K562 (cell line): ENCODE results near the gene CCDC200. TPM values are rescaled to one million over a fixed set of nuclear protein-coding genes. Genes with fewer than 3 reads are reported as not detected.
A peak's percentile ranks its signal among the peaks of the same experiment; 100 is the strongest.

Experiments
- CBX5 ChIP-seq: IDR thresholded peaks from 2 replicates; pipeline ENCODE4 v1.6.1; 2014; ENCODE audit warnings: low read depth, borderline replicate concordance
- ELF4 ChIP-seq: fragments of 450-650 bp; formaldehyde crosslinking; IDR thresholded peaks from 2 replicates; pipeline ENCODE4 v1.4.0; 2022; ENCODE audit warnings: missing genetic modification characterization
- GATAD2B ChIP-seq: fragments of 450-650 bp; IDR thresholded peaks from 2 replicates; pipeline ENCODE4 v1.6.1; 2017; ENCODE audit warnings: mild to moderate bottlenecking, borderline replicate concordance
- HMG20B ChIP-seq: fragments of 250-450 bp; sonication (Bioruptor Pico); IDR thresholded peaks from 2 replicates; pipeline ENCODE4 v1.5.0; 2021; ENCODE audit warnings: mild to moderate bottlenecking
- KLF16 ChIP-seq: IDR thresholded peaks from 2 replicates; pipeline ENCODE4 v1.6.1; 2016; ENCODE audit warnings: antibody characterized with exemption
- NCOR1 ChIP-seq: fragments of 450-650 bp; IDR thresholded peaks from 2 replicates; pipeline ENCODE4 v1.6.1; 2016; ENCODE audit warnings: mild to moderate bottlenecking, moderate library complexity
- NR2C1 ChIP-seq, 2 experiments: fragments of 450-650 bp; IDR thresholded peaks; 2 replicates each; pipeline ENCODE4 v1.6.1; 2017; ENCODE audit warnings: mild to moderate bottlenecking in 2 of 2, antibody characterized with exemption in 1 of 2, inconsistent platforms in 1 of 2, missing compliant biosample characterization in 1 of 2, missing genetic modification characterization in 1 of 2
- RFX7 ChIP-seq: fragments of 250-450 bp; sonication (Bioruptor Pico); IDR thresholded peaks from 2 replicates; pipeline ENCODE4 v1.5.1; 2021; ENCODE audit warnings: mild to moderate bottlenecking
- TRIM28 ChIP-seq: fragments of 450-650 bp; IDR thresholded peaks from 2 replicates; pipeline ENCODE4 v1.6.1; 2017
- ZNF263 ChIP-seq: sonication (generic); formaldehyde crosslinking; IDR thresholded peaks from 2 replicates; pipeline ENCODE4 v1.8.0; 2022; ENCODE audit warnings: mild to moderate bottlenecking, missing genetic modification reagents, borderline replicate concordance
- ZNF695 ChIP-seq: fragments of 450-650 bp; formaldehyde crosslinking; IDR thresholded peaks from 2 replicates; pipeline ENCODE4 v1.4.0; 2020; ENCODE audit warnings: mild to moderate bottlenecking, moderate library complexity
- ZSCAN32 ChIP-seq: fragments of 450-650 bp; formaldehyde crosslinking; IDR thresholded peaks from 2 replicates; pipeline ENCODE4 v1.4.0; 2020; ENCODE audit warnings: mild to moderate bottlenecking, moderate library complexity
- polyA plus RNA-seq, 8 experiments: library from polyadenylated mRNA; depleted of rRNA in 4 of 8; stranded (reverse) in 5 of 8; unstranded in 3 of 8; fragments of >200 nt; fragmentation: Nextera tagmentation in 2 of 8; fragmentation: Illumina TruSeq in 1 of 8; extraction: Ambion mirVana in 2 of 8; extraction: Trizol in 1 of 8; gene quantifications; 2 replicates each; pipeline versions ENCODE4 v1.2.1 to v1.2.3, GENCODE V29; 2011 to 2014; ENCODE audit warnings: inconsistent platforms in 1 of 8, missing spikeins in 1 of 8
- total RNA-seq, 7 experiments: library from RNA; depleted of rRNA in 6 of 7; stranded (reverse); fragments of >200 nt in 6 of 7; fragmentation: Illumina TruSeq in 2 of 7; extraction: Trizol in 2 of 7; gene quantifications; 2 replicates each; pipeline versions ENCODE4 v1.2.1 to v1.2.3, GENCODE V29; 2011 to 2021; ENCODE audit warnings: low replicate concordance in 1 of 7
- TF ChIP-seq, protein P1 (sequence below): fragments of 450-650 bp; IDR thresholded peaks from 2 replicates; pipeline ENCODE4 v1.6.1; 2018; ENCODE audit not compliant: partially characterized antibody
- TF ChIP-seq, protein P2 (sequence below): sonication (generic); formaldehyde crosslinking; IDR thresholded peaks from 2 replicates; pipeline ENCODE4 v1.5.0; 2020; ENCODE audit warnings: missing genetic modification reagents
- TF ChIP-seq, protein P3 (sequence below), 2 experiments: fragments of 450-650 bp; conservative IDR thresholded peaks; 2 replicates each; pipeline ENCODE4 v1.6.1; 2017; ENCODE audit warnings: mild to moderate bottlenecking in 2 of 2, moderate library complexity in 2 of 2
- TF ChIP-seq, protein P4 (sequence below): sonication (generic); formaldehyde crosslinking; IDR thresholded peaks from 2 replicates; pipeline ENCODE4 v1.9.0; 2022; ENCODE audit warnings: mild to moderate bottlenecking, missing genetic modification reagents
- TF ChIP-seq, protein P5 (sequence below): sonication (generic); formaldehyde crosslinking; IDR thresholded peaks from 2 replicates; pipeline ENCODE4 v1.8.0; 2022; ENCODE audit warnings: missing genetic modification reagents, mild to moderate bottlenecking, moderate library complexity, borderline replicate concordance
- TF ChIP-seq, protein P6 (sequence below): IDR thresholded peaks from 3 replicates; pipeline ENCODE4 v1.6.1; 2011; ENCODE audit warnings: borderline replicate concordance, mild to moderate bottlenecking; ENCODE audit not compliant: insufficient read length, insufficient read depth

CCDC200 gene
- total and polyA plus RNA-seq, 9 of the 15 experiments (the other 6 are each of a cell fraction or from before 2014, with no cell fraction given) = 0.14 TPM; not detected in 8

DNA sequence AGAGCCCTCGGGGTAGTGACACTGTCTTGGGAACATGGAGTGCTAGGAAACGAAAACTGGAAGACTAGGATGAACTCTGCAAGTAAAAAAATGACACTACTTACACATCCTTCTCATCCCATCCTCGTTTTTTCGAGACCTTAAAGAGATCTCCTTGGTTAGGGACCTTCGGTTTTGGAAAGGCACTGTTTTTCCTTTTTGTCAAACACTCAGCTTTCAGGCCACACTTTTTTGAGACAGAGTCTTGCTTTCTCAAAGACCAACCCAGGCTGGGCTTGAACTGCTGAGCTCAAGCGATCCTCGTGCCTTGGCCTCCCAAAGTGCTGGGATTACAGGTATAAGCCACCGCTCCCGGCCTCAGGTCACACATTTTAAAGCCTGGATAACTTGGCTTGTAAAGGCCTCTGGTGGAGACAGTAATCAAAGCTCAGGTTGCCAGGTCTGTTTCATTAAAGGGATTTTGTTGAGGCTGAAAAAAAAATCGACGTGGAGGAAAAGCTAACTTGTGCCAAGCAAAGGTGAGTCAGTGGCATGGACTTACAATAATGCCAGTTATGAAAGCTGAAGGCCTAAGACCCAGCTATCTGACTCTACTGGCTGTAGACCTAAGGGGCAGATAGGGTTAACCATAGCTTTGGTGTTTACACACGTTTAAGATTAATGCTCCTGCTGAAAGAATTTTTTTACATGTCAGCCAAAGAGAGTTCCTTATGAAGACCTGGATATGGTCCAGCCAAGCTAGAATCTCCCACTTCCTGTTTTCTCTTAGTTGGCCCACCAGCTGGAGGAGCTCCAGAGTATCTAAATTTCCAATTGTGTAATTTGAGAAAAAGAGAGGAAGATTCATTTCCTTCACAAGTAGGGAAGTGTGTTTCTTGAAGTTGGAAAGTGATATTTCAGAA is 56.6 kb downstream of the CCDC200 start (continued):
- TF ChIP-seq, protein P1, sequence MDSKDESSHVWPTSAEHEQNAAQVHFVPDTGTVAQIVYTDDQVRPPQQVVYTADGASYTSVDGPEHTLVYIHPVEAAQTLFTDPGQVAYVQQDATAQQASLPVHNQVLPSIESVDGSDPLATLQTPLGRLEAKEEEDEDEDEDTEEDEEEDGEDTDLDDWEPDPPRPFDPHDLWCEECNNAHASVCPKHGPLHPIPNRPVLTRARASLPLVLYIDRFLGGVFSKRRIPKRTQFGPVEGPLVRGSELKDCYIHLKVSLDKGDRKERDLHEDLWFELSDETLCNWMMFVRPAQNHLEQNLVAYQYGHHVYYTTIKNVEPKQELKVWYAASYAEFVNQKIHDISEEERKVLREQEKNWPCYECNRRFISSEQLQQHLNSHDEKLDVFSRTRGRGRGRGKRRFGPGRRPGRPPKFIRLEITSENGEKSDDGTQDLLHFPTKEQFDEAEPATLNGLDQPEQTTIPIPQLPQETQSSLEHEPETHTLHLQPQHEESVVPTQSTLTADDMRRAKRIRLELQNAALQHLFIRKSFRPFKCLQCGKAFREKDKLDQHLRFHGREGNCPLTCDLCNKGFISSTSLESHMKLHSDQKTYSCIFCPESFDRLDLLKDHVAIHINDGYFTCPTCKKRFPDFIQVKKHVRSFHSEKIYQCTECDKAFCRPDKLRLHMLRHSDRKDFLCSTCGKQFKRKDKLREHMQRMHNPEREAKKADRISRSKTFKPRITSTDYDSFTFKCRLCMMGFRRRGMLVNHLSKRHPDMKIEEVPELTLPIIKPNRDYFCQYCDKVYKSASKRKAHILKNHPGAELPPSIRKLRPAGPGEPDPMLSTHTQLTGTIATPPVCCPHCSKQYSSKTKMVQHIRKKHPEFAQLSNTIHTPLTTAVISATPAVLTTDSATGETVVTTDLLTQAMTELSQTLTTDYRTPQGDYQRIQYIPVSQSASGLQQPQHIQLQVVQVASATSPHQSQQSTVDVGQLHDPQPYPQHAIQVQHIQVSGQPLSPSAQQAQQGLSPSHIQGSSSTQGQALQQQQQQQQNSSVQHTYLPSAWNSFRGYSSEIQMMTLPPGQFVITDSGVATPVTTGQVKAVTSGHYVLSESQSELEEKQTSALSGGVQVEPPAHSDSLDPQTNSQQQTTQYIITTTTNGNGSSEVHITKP = no peak
- no peak for TF ChIP-seq HMG20B
- TF ChIP-seq, protein P2, sequence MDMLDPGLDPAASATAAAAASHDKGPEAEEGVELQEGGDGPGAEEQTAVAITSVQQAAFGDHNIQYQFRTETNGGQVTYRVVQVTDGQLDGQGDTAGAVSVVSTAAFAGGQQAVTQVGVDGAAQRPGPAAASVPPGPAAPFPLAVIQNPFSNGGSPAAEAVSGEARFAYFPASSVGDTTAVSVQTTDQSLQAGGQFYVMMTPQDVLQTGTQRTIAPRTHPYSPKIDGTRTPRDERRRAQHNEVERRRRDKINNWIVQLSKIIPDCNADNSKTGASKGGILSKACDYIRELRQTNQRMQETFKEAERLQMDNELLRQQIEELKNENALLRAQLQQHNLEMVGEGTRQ (CRISPR knock-in tag) = no peak
- no peak for TF ChIP-seq NR2C1 (IDR thresholded peaks at IDR 0.05)
- TF ChIP-seq NR2C1 (tag; IDR thresholded peaks at IDR 0.05) = no peak
- TF ChIP-seq KLF16 = no peak
- TF ChIP-seq, protein P3, sequence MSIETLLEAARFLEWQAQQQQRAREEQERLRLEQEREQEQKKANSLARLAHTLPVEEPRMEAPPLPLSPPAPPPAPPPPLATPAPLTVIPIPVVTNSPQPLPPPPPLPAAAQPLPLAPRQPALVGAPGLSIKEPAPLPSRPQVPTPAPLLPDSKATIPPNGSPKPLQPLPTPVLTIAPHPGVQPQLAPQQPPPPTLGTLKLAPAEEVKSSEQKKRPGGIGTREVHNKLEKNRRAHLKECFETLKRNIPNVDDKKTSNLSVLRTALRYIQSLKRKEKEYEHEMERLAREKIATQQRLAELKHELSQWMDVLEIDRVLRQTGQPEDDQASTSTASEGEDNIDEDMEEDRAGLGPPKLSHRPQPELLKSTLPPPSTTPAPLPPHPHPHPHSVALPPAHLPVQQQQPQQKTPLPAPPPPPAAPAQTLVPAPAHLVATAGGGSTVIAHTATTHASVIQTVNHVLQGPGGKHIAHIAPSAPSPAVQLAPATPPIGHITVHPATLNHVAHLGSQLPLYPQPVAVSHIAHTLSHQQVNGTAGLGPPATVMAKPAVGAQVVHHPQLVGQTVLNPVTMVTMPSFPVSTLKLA (conservative IDR thresholded peaks at IDR 0.05) = peak in 1 of 2 experiments; percentile 37; a peak in 2 of 4 replicates
- TF ChIP-seq ZNF263 = no peak
- TF ChIP-seq ELF4 (CRISPR knock-in tag) = no peak
- TF ChIP-seq, protein P4, sequence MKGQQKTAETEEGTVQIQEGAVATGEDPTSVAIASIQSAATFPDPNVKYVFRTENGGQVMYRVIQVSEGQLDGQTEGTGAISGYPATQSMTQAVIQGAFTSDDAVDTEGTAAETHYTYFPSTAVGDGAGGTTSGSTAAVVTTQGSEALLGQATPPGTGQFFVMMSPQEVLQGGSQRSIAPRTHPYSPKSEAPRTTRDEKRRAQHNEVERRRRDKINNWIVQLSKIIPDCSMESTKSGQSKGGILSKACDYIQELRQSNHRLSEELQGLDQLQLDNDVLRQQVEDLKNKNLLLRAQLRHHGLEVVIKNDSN = no peak
- TF ChIP-seq RFX7 (CRISPR knock-in tag) = no peak
- TF ChIP-seq, protein P5, sequence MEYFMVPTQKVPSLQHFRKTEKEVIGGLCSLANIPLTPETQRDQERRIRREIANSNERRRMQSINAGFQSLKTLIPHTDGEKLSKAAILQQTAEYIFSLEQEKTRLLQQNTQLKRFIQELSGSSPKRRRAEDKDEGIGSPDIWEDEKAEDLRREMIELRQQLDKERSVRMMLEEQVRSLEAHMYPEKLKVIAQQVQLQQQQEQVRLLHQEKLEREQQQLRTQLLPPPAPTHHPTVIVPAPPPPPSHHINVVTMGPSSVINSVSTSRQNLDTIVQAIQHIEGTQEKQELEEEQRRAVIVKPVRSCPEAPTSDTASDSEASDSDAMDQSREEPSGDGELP (CRISPR knock-in tag) = peak; percentile 30; the same call in 1 of the 2 replicates
- no peak for TF ChIP-seq GATAD2B
- no peak for TF ChIP-seq ZNF695 (CRISPR knock-in tag)
- TF ChIP-seq, protein P6, sequence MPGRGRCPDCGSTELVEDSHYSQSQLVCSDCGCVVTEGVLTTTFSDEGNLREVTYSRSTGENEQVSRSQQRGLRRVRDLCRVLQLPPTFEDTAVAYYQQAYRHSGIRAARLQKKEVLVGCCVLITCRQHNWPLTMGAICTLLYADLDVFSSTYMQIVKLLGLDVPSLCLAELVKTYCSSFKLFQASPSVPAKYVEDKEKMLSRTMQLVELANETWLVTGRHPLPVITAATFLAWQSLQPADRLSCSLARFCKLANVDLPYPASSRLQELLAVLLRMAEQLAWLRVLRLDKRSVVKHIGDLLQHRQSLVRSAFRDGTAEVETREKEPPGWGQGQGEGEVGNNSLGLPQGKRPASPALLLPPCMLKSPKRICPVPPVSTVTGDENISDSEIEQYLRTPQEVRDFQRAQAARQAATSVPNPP = no peak
- no peak for TF ChIP-seq CBX5
- peak; percentile 23; the same call in 1 of the 2 replicates for TF ChIP-seq NCOR1
- no peak for TF ChIP-seq ZSCAN32 (CRISPR knock-in tag)
- TF ChIP-seq TRIM28 = no peak
